Panc1 (cell line): Measurements from ENCODE around the gene CYP11A1. TPM values are rescaled to one million over a fixed set of nuclear protein-coding genes. Genes with fewer than 3 reads are reported as not detected.

Experiments used
- ATAC-seq: fragments of 200-7000 bp; cut with Tn5 transposase; 2 replicates; pipeline ENCODE4 v1.9.1; 2020; ENCODE audit warnings: mild to moderate bottlenecking, moderate library complexity
- BruUV-seq: library from RNA; stranded (reverse); fragments of 400-500 nt; replicated peaks from 2 replicates; lab custom pipeline; 2021; lab: Mats Ljungman, UMichigan
- CTCF ChIA-PET: fragments of 300-600 bp; sonication (Branson Sonifier 250); formaldehyde crosslinking; loops from one replicate; lab custom pipeline; 2022; ENCODE audit warnings: antibody characterized with exemption; lab: Charles Lee
- POLR2A ChIA-PET: fragments of 300-600 bp; sonication (Branson Sonifier 250); formaldehyde crosslinking; loops from one replicate; lab custom pipeline; 2022; ENCODE audit warnings: antibody characterized with exemption; lab: Charles Lee
- DNase-seq: peaks from one replicate; pipeline ENCODE4 v3.0.0-alpha.2; 2010; ENCODE audit warnings: low read depth, low spot score
- H3K27ac ChIP-seq: 2 replicates; pipeline ENCODE4 v1.5.1; 2011; ENCODE audit warnings: mild to moderate bottlenecking, low read length, inconsistent platforms
- H3K27me3 ChIP-seq: fragments of 200-500 bp; sonication (Bioruptor generic); 2 replicates; pipeline ENCODE4 v1.6.0; 2014; ENCODE audit warnings: low read length, inconsistent platforms; ENCODE audit not compliant: control insufficient read depth, insufficient read depth
- H3K36me3 ChIP-seq: fragments of 200-500 bp; sonication (Bioruptor generic); 2 replicates; pipeline ENCODE4 v1.5.1; 2014; ENCODE audit warnings: inconsistent platforms, mild to moderate bottlenecking, low read length, moderate library complexity; ENCODE audit not compliant: control insufficient read depth, insufficient read depth
- H3K4me1 ChIP-seq: 2 replicates; pipeline ENCODE4 v1.5.1; 2011; ENCODE audit warnings: inconsistent platforms, mild to moderate bottlenecking, low read length, moderate library complexity; ENCODE audit not compliant: control insufficient read depth, insufficient read depth
- H3K4me3 ChIP-seq, 2 experiments: 2 replicates each; pipeline ENCODE4 v1.5.1; 2011 to 2012; ENCODE audit warnings: low read depth in 2 of 2, low read length in 2 of 2, mild to moderate bottlenecking in 2 of 2, inconsistent platforms in 1 of 2, moderate library complexity in 1 of 2
- H3K9me3 ChIP-seq: fragments of 200-500 bp; sonication (Bioruptor generic); 2 replicates; pipeline ENCODE4 v1.5.1; 2014; ENCODE audit warnings: low read depth, mild to moderate bottlenecking, inconsistent platforms, low read length, moderate library complexity; ENCODE audit not compliant: control insufficient read depth, insufficient read depth
- POLR2AphosphoS5 ChIP-seq: IDR thresholded peaks from 2 replicates; pipeline ENCODE4 v1.6.1; 2012; ENCODE audit warnings: mild to moderate bottlenecking, low read depth, low read length, moderate library complexity
- SIN3A ChIP-seq: IDR thresholded peaks from 2 replicates; pipeline ENCODE4 v1.6.1; 2012; ENCODE audit warnings: low read depth, mild to moderate bottlenecking, low read length, moderate library complexity, borderline replicate concordance; ENCODE audit not compliant: insufficient read depth
- TCF7L2 ChIP-seq: IDR thresholded peaks from 2 replicates; pipeline ENCODE4 v1.6.1; 2011; ENCODE audit warnings: mild to moderate bottlenecking, low read depth, low read length, inconsistent platforms
- in situ Hi-C: cut with HindIII; loops from 2 replicates; pipeline ENCODE4 v1.10.0; 2016; ENCODE audit warnings: low sequenced_read_pairs, low pct_unique_long_range_greater_than_20kb
- intact Hi-C: fragments of 100-400 bp; cut with micrococcal nuclease; formaldehyde crosslinking; loops from one replicate; pipeline ENCODE4 v1.10.0; 2022; ENCODE audit not compliant: unreplicated experiment
- total RNA-seq: library from RNA; stranded (reverse); gene quantifications from one replicate; pipeline ENCODE4 v1.2.1, GENCODE V29; 2021; ENCODE audit not compliant: unreplicated experiment
- TF ChIP-seq, protein P1 (sequence below): fragments of 450-650 bp; IDR thresholded peaks from 2 replicates; pipeline ENCODE4 v1.5.1; 2017; ENCODE audit warnings: mild to moderate bottlenecking
- TF ChIP-seq, protein P2 (sequence below), 2 experiments: IDR thresholded peaks; 2 replicates each; pipeline ENCODE4 v1.6.1; 2011 to 2012; ENCODE audit warnings: low read depth in 2 of 2, control low read depth in 1 of 2, low read length in 1 of 2, mild to moderate bottlenecking in 1 of 2, moderate library complexity in 1 of 2; ENCODE audit not compliant: insufficient read depth in 1 of 2

The CYP11A1 gene
- total RNA-seq, 1 experiment from 2014 or later, result 0.57 TPM

DNA sequence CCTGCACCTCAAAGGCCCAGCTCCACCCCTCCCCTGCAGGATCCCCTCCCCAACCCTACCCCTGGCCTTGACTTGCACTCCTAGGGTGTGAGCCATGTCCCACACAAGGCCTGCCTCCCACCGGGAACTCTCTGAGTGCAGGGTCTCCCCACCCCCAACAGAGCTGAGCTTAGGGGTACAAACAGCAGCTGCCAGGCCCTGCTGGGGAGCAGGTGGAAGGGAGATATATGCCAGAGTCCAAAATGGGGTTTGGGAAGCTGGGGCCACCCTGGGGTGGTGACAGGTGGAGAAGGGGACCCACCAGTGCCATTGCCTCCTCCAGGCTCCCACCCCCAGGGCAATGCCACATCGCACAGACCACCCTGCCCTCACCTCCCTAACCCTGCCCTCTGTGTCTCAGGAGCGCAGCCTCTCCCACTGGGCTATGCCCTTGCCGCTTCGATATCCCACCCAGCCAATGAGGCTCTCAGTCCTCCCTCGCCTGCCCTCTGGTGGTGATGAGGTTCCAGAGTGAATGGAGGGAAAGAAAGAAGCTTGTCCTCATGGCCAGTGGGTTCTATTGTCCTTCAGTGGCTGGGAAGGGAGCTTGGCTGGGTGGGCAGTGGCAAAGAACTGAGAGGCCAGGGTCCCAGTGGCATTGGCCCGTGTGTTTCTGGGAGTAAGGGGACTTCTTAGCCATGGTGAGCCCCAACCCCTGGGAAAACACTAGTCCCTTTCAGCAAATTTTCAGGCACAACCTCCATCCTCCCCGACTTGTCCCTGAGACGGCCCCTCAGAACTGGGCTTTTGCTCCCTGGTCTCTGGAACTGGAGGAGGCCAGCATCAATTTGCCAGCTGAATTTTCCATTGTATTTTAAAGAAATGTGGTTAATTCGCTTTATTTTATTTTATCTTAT is 46.8 kb downstream of the CYP11A1 start:
- DNase-seq (no peak), ATAC-seq (peak; percentile 43; the same call in 1 of the 2 replicates)
- no peaks in the 10 kb centered on the region for H3K27me3 ChIP-seq
- ChIA-PET POLR2A (interaction anchor here (0.5 kb wide), 1 partner anchor 13 kb away, joined by 5 read pairs; no protein-coding TSS in a partner anchor), CTCF (interaction anchor here (0.5 to 2.1 kb wide), 15 partner anchors 9 to 370 kb away, joined by 3 to 22 read pairs (median 3); no protein-coding TSS in a partner anchor)
- no peaks in the 10 kb centered on the region for H3K36me3 ChIP-seq
- no TSS peak for BruUV-seq
- no peak overlapping the region for H3K27ac ChIP-seq
- H3K4me1 ChIP-seq, result no peaks in the 10 kb centered on the region; the same call in 1 of the 2 replicates
- in situ Hi-C loops, result no loop called here
- intact Hi-C loops, result no loop called here
- TF ChIP-seq, protein P1, sequence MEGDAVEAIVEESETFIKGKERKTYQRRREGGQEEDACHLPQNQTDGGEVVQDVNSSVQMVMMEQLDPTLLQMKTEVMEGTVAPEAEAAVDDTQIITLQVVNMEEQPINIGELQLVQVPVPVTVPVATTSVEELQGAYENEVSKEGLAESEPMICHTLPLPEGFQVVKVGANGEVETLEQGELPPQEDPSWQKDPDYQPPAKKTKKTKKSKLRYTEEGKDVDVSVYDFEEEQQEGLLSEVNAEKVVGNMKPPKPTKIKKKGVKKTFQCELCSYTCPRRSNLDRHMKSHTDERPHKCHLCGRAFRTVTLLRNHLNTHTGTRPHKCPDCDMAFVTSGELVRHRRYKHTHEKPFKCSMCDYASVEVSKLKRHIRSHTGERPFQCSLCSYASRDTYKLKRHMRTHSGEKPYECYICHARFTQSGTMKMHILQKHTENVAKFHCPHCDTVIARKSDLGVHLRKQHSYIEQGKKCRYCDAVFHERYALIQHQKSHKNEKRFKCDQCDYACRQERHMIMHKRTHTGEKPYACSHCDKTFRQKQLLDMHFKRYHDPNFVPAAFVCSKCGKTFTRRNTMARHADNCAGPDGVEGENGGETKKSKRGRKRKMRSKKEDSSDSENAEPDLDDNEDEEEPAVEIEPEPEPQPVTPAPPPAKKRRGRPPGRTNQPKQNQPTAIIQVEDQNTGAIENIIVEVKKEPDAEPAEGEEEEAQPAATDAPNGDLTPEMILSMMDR, result peak; percentile 89
- TF ChIP-seq POLR2AphosphoS5, result no peak
- TF ChIP-seq, protein P2, sequence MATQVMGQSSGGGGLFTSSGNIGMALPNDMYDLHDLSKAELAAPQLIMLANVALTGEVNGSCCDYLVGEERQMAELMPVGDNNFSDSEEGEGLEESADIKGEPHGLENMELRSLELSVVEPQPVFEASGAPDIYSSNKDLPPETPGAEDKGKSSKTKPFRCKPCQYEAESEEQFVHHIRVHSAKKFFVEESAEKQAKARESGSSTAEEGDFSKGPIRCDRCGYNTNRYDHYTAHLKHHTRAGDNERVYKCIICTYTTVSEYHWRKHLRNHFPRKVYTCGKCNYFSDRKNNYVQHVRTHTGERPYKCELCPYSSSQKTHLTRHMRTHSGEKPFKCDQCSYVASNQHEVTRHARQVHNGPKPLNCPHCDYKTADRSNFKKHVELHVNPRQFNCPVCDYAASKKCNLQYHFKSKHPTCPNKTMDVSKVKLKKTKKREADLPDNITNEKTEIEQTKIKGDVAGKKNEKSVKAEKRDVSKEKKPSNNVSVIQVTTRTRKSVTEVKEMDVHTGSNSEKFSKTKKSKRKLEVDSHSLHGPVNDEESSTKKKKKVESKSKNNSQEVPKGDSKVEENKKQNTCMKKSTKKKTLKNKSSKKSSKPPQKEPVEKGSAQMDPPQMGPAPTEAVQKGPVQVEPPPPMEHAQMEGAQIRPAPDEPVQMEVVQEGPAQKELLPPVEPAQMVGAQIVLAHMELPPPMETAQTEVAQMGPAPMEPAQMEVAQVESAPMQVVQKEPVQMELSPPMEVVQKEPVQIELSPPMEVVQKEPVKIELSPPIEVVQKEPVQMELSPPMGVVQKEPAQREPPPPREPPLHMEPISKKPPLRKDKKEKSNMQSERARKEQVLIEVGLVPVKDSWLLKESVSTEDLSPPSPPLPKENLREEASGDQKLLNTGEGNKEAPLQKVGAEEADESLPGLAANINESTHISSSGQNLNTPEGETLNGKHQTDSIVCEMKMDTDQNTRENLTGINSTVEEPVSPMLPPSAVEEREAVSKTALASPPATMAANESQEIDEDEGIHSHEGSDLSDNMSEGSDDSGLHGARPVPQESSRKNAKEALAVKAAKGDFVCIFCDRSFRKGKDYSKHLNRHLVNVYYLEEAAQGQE (IDR thresholded peaks at IDR 0.05; ENCODE audit: insufficient read depth in 1 of 2, low read depth in 2 of 2, low read length in 1 of 2), result no peak
- TF ChIP-seq TCF7L2, result no peak
- no peak for TF ChIP-seq SIN3A
- no peak overlapping the region for H3K4me3 ChIP-seq
- H3K9me3 ChIP-seq, result no peaks in the 10 kb centered on the region

DNA sequence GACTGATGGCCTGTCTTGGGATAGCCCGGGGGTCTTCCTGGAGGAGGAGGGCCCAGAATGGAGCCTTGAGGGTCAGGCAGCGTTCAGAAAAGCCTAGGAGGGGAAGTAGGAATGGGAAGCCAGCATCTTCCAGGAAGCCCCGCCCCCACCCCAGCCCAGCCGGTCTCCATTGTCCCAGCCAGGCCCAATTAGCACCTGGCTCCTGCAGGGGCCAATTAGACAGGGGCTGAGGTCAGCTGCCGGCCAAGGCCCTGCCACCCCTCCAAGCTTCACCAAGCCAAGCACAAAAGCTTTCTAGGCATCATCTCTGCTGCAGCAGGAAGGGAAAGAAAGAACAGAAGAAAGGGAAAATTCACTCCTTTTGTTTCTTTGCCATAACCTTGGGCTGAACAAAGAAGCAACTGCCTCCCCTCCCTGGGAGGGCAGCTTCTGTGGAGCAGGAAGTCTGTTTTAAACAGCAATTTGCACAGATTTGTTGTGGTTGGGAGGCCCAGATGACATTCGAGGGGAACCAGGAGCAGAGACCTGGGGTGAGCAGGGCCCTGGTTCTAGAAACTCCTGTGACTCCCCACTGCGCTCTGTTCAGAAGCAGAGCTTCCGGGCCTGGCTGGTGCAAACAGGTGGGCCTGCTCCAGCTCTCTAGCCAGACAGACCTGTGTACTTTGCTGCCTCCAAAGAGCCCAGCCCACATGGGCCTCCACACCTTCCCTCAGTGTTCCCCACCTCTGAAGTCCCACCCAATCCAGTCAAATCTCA is 47.7 kb downstream of the CYP11A1 start:
- intact Hi-C loops, result loop anchor here (10.0 kb wide), 1 partner anchor 345 kb away; no protein-coding TSS in a partner anchor

More for the DNA sequence above, 47.7 kb downstream of the CYP11A1 start:
- no TSS peak for BruUV-seq
- no peaks in the 10 kb centered on the region for H3K9me3 ChIP-seq
- CTCF ChIA-PET, result interaction anchor here (0.6 to 2.1 kb wide), 7 partner anchors 8 to 347 kb away, joined by 3 to 21 read pairs (median 4); no protein-coding TSS in a partner anchor
- no peaks in the 10 kb centered on the region for H3K27me3 ChIP-seq
- TF ChIP-seq TCF7L2 (no peak), SIN3A (no peak), POLR2AphosphoS5 (no peak)
- TF ChIP-seq, protein P2 (IDR thresholded peaks at IDR 0.05; ENCODE audit: insufficient read depth in 1 of 2, low read depth in 2 of 2, low read length in 1 of 2), result no peak
- TF ChIP-seq, protein P1, result no peak
- in situ Hi-C loops, result no loop called here
- no peaks in the 10 kb centered on the region for H3K36me3 ChIP-seq
- DNase-seq (no peak), ATAC-seq (no peak)
- H3K4me1 ChIP-seq, result peaks cover 4% of the 10 kb centered on the region; the same call in 1 of the 2 replicates
- H3K27ac ChIP-seq, result no peak overlapping the region
- POLR2A ChIA-PET, result no interaction called here
- H3K4me3 ChIP-seq, result no peak overlapping the region
